Spleen (tissue), 11 donors: ENCODE results near the gene MAPK7. TPM values are rescaled to one million over a fixed set of nuclear protein-coding genes. Genes with fewer than 3 reads are reported as not detected.

Source experiments
- DNase-seq: peaks from one replicate; pipeline ENCODE4 v3.0.0-alpha.2; 2020
- H3K27ac ChIP-seq, 8 donors: fragments of 200-600 bp; sonication (generic) in 7 of 8; 1 replicate in 4 of 8; 2 replicates in 4 of 8; pipeline versions ENCODE4 v1.5.0 to v1.8.0; 2016 to 2021; ENCODE audit warnings: inconsistent platforms in 4 of 8, mild to moderate bottlenecking in 4 of 8, moderate library complexity in 1 of 8
- H3K27me3 ChIP-seq, 7 donors: fragments of 200-600 bp; sonication (generic) in 6 of 7; replicated peaks in 1 of 7; 1 replicate in 4 of 7; 2 replicates in 3 of 7; pipeline versions ENCODE4 v1.5.0 to v1.8.0; 2016 to 2021; ENCODE audit warnings: inconsistent platforms in 3 of 7, mild to moderate bottlenecking in 1 of 7
- H3K36me3 ChIP-seq, 6 donors: fragments of 200-600 bp; sonication (generic) in 5 of 6; 1 replicate in 4 of 6; 2 replicates in 2 of 6; pipeline versions ENCODE4 v1.5.0 to v1.8.0; 2016 to 2021; ENCODE audit warnings: inconsistent platforms in 2 of 6
- H3K4me1 ChIP-seq, 6 donors: fragments of 200-600 bp; sonication (generic) in 5 of 6; 1 replicate in 3 of 6; 2 replicates in 3 of 6; pipeline versions ENCODE4 v1.5.0 to v1.8.0; 2016 to 2021; ENCODE audit warnings: inconsistent platforms in 3 of 6
- H3K4me3 ChIP-seq, 8 donors: fragments of 200-600 bp; sonication (generic) in 7 of 8; 1 replicate in 4 of 8; 2 replicates in 4 of 8; pipeline versions ENCODE4 v1.5.0 to v1.8.0; 2016 to 2021; ENCODE audit warnings: inconsistent platforms in 4 of 8, mild to moderate bottlenecking in 4 of 8, moderate library complexity in 2 of 8
- H3K9me3 ChIP-seq, 8 donors: fragments of 200-600 bp; sonication (generic) in 7 of 8; 1 replicate in 4 of 8; 2 replicates in 4 of 8; pipeline versions ENCODE4 v1.5.0 to v1.8.0; 2016 to 2021; ENCODE audit warnings: inconsistent platforms in 4 of 8
- CTCF ChIP-seq, 11 experiments: fragments of 200-600 bp in 7 of 11; fragments of 450-650 bp in 4 of 11; sonication (generic) in 4 of 11; IDR thresholded peaks in 8 of 11; conservative IDR thresholded peaks in 3 of 11; 1 replicate in 7 of 11; 2 replicates in 4 of 11; pipeline versions ENCODE4 v1.4.0 to v1.8.0; 2016 to 2021; ENCODE audit warnings: antibody characterized with exemption in 11 of 11, inconsistent platforms in 4 of 11, mild to moderate bottlenecking in 1 of 11
- POLR2A ChIP-seq, 3 donors: fragments of 450-650 bp; IDR thresholded peaks; one replicate each; pipeline ENCODE4 v1.5.1; 2017; ENCODE audit warnings: antibody characterized with exemption in 3 of 3, mild to moderate bottlenecking in 1 of 3
- POLR2AphosphoS5 ChIP-seq, 3 donors: sonication (generic); formaldehyde crosslinking; IDR thresholded peaks; one replicate each; pipeline ENCODE4 v1.5.1; 2017; ENCODE audit warnings: antibody characterized with exemption in 3 of 3
- whole genome bisulfite sequencing, 5 donors: extraction: QIAGEN DNeasy Blood & Tissue Kit in 3 of 5; methylation state at CpG; one replicate each; pipeline versions ENCODE4 v1.1.5 to v1.1.7; 2013 to 2018; 5-methylcytosine and 5-hydroxymethylcytosine counted together
- intact Hi-C: fragments of 100-400 bp; cut with DNase I; formaldehyde crosslinking; loops from one replicate; pipeline ENCODE4 v1.15.0; 2023; ENCODE audit warnings: low total_unique reads
- polyA plus RNA-seq, 3 donors: library from polyadenylated mRNA; stranded (reverse); fragments of 200-250 nt; gene quantifications; one replicate each; pipeline ENCODE4 v1.2.1, GENCODE V29; 2013
- total RNA-seq, 7 donors: library from RNA; depleted of rRNA in 3 of 7; stranded (reverse); fragments of >200 nt in 3 of 7; fragmentation: NEBNext Ultra II Directional in 4 of 7; extraction: Animal tissue kit (Norgen Biotek cat#: 25700) in 4 of 7; gene quantifications; one replicate each; pipeline versions ENCODE4 v1.1.0 to v1.2.1, GENCODE V29; 2016 to 2021
- donor health status: healthy with polysubstance abuse.
- donor health status: DM: no; HTN: no; CAD: no; lungs with moderate emphysema.
- donor health status: DM: no; HTN: no; CAD: no.
- donor health status: Bipolar disorder and iron deficiency.
- donor health status: healthy.
- donor health status: DM: no; HTN: no; CAD: no.
- donor health status: DM: yes; HTN: yes; CAD: no.

The MAPK7 gene
- total and polyA plus RNA-seq, 10 donors, result 5.7 to 56.2 (median 30.3) TPM

DNA sequence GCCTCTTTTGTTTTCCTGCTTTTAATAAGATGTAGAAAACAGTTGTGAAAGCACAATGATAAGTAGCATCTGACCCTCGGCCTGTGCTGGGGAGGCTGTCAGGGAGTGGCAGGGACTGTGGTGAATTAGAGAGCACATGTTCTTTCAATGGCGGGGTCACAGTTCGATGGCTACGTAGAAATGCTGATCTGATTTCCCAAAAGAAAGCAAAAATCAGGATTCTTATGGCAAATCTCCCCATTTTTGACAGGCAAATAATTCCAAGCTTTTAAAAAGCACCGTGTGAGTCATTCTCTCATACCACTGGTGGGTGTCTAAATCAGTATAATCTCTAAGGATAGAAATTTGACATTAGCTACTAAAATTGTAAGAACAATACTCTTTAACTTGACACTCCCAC is 4.2 kb upstream of the MAPK7 start:
- Histone ChIP-seq H3K27me3 (no peaks in the 10 kb centered on the region), H3K4me3 (no peak overlapping the region), H3K9me3 (no peaks in the 10 kb centered on the region), H3K36me3 (peaks cover 0 to 2% (median 0%) of the 10 kb centered on the region in 6 donors), H3K4me1 (peaks cover 24 to 75% (median 53%) of the 10 kb centered on the region in 6 donors), H3K27ac (no peak overlapping the region)
- TF ChIP-seq POLR2AphosphoS5 (IDR thresholded peaks at IDR 0.05), result no peak
- intact Hi-C loops, result no loop called here
- 86 to 93% (median 87%) methylated on average over 5 of the region's 5 CpGs for WGBS, 5 donors
- no peak for DNase-seq

GRCh38 chr17:19375732-19376131 is 2.6 kb upstream of the MAPK7 start:
- no peak for TF ChIP-seq CTCF (IDR thresholded peaks at IDR 0.05 in 8 of 11, conservative IDR thresholded peaks at IDR 0.05 in 3 of 11)
- no peak for TF ChIP-seq POLR2AphosphoS5 (IDR thresholded peaks at IDR 0.05)
- TF ChIP-seq POLR2A (IDR thresholded peaks at IDR 0.05), result no peak
- intact Hi-C loops, result no loop called here
- no peak for DNase-seq
- Histone ChIP-seq H3K27ac (no peak overlapping the region), H3K27me3 (no peaks in the 10 kb centered on the region), H3K9me3 (no peaks in the 10 kb centered on the region), H3K36me3 (peaks cover 0 to 18% (median 11%) of the 10 kb centered on the region in 6 donors), H3K4me3 (no peak overlapping the region), H3K4me1 (peaks cover 19 to 75% (median 49%) of the 10 kb centered on the region in 6 donors)
- WGBS, 5 donors, result 91 to 100% (median 97%) methylated on average over 1 of the region's 1 CpG

- TF ChIP-seq CTCF (IDR thresholded peaks at IDR 0.05 in 8 of 11, conservative IDR thresholded peaks at IDR 0.05 in 3 of 11) (no peak), POLR2A (IDR thresholded peaks at IDR 0.05) (no peak), POLR2AphosphoS5 (IDR thresholded peaks at IDR 0.05) (no peak)
- Histone ChIP-seq H3K4me1 (peaks cover 9 to 74% (median 41%) of the 10 kb centered on the region in 6 donors), H3K27ac (peak overlapping the region; percentile 96 to 98 (median 98)), H3K27me3 (no peaks in the 10 kb centered on the region), H3K36me3 (peaks cover 4 to 28% (median 22%) of the 10 kb centered on the region in 6 donors), H3K9me3 (no peaks in the 10 kb centered on the region), H3K4me3 (peak overlapping the region in 7 of 8 donors; percentile 79 to 93 (median 90))
- intact Hi-C loops, result no loop called here
- DNase-seq, result no peak
- WGBS, 5 donors, result 43 to 73% (median 59%) methylated on average over 2 of the region's 2 CpGs
These were observed 1.5 kb upstream of the MAPK7 start for GRCh38 chr17:19376811-19377210.

DNA sequence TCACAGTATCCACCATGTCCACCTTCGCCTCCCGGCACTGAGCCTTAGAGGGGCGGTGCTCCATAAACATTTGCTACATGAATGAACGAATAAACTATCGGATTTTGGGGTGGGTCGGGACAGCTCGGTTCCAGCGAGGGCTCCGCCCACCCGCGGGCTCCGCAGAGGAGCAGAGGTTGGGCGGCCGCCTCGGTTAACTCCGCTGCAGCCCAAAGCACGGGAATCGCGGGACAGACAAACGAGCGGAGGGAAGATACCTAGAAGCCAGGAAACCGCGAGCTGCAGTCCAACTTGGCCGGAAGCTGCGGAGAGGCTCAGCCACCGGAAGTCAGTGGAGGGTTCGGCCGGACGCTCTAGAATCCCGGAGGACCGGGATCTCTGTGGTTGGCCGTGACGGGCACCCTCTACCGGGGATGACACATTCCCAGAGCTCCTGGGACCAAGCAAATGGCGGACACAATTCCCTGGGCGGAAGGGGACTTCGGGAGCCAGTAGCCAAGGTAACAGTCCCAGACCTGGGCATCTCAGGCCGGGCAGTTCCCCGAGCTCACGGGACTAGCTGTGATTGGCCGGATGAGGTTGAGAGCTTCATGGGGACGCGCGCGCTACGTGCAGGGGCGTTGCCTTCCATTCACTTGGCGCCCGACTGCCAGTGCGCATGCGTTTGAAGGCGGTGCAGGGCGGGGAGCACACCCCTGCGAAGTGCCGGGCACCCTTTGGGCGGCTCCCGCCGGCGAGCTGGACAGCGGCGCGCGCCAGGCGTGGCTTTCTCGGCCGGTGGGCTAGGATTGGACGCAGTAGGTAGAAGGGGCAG is 489 bp upstream of the MAPK7 start:
- peak overlapping the region; percentile 71 to 93 (median 88) for H3K4me3 ChIP-seq
- WGBS, 5 donors, result 0 to 1% (median 0%) methylated on average over 54 to 67 of the region's 67 CpGs
- no peaks in the 10 kb centered on the region for H3K27me3 ChIP-seq
- intact Hi-C loops, result no loop called here
- peak; percentile 100 for DNase-seq
- TF ChIP-seq POLR2A (IDR thresholded peaks at IDR 0.05), result peak; percentile 6 to 50 (median 15)
- TF ChIP-seq CTCF (IDR thresholded peaks at IDR 0.05 in 8 of 11, conservative IDR thresholded peaks at IDR 0.05 in 3 of 11), result peak in 3 of 11 experiments; percentile 17 to 54 (median 27)
- peak; percentile 92 to 93 (median 93) for TF ChIP-seq POLR2AphosphoS5 (IDR thresholded peaks at IDR 0.05)
- H3K36me3 ChIP-seq, result peaks cover 4 to 38% (median 31%) of the 10 kb centered on the region in 6 donors
- peaks cover 7 to 74% (median 32%) of the 10 kb centered on the region in 6 donors for H3K4me1 ChIP-seq
- peak overlapping the region; percentile 96 to 98 (median 98) for H3K27ac ChIP-seq
- H3K9me3 ChIP-seq, result no peaks in the 10 kb centered on the region
